H9 (cell line): ENCODE measurements around the gene ADCK2. TPM values are rescaled to one million over a fixed set of nuclear protein-coding genes. Genes with fewer than 3 reads are reported as not detected.
"Not testable (repeated sequence)": the region's sequence is repeated elsewhere in the genome, so short reads cannot be mapped to it uniquely, and the experiment has no call there.

Experiments
- DNase-seq: peaks from one replicate; pipeline ENCODE4 v3.0.0-alpha.2; 2017
- H2AFZ ChIP-seq: one replicate; pipeline ENCODE4 v1.6.1; 2013; ENCODE audit warnings: mild to moderate bottlenecking, low read length, control low read depth, moderate library complexity
- H2AK5ac ChIP-seq: 2 replicates; pipeline ENCODE4 v1.6.1; 2013; ENCODE audit warnings: low read length, control low read depth, mixed read lengths; ENCODE audit not compliant: insufficient read length
- H2BK120ac ChIP-seq: one replicate; pipeline ENCODE4 v1.6.1; 2013; ENCODE audit warnings: low read depth, mild to moderate bottlenecking, low read length, control low read depth, inconsistent platforms; ENCODE audit not compliant: poor library complexity, severe bottlenecking
- H2BK12ac ChIP-seq: 2 replicates; pipeline ENCODE4 v1.6.1; 2013; ENCODE audit warnings: low read length, control low read depth, mixed read lengths, low read depth; ENCODE audit not compliant: insufficient read length
- H2BK15ac ChIP-seq: 2 replicates; pipeline ENCODE4 v1.6.1; 2013; ENCODE audit warnings: low read depth, low read length, control low read depth
- H2BK20ac ChIP-seq: one replicate; pipeline ENCODE4 v1.6.1; 2013; ENCODE audit warnings: low read depth, mild to moderate bottlenecking, low read length, control low read depth, inconsistent platforms; ENCODE audit not compliant: poor library complexity, severe bottlenecking
- H2BK5ac ChIP-seq: 2 replicates; pipeline ENCODE4 v1.6.1; 2013; ENCODE audit warnings: low read length, control low read depth, mixed read lengths; ENCODE audit not compliant: insufficient read length
- H3K14ac ChIP-seq: 2 replicates; pipeline ENCODE4 v1.6.1; 2013; ENCODE audit warnings: low read length, control low read depth; ENCODE audit not compliant: insufficient read depth
- H3K18ac ChIP-seq: 2 replicates; pipeline ENCODE4 v1.6.1; 2013; ENCODE audit warnings: low read depth, mild to moderate bottlenecking, mixed read lengths, low read length, control low read depth; ENCODE audit not compliant: insufficient read length
- H3K23ac ChIP-seq: 2 replicates; pipeline ENCODE4 v1.6.1; 2013; ENCODE audit warnings: low read length, control low read depth, mixed read lengths, low read depth; ENCODE audit not compliant: insufficient read length
- H3K23me2 ChIP-seq: 2 replicates; pipeline ENCODE4 v1.6.1; 2013; ENCODE audit warnings: low read depth, mild to moderate bottlenecking, mixed read lengths, low read length, control low read depth; ENCODE audit not compliant: insufficient read length, poor library complexity, severe bottlenecking
- H3K27ac ChIP-seq: 2 replicates; pipeline ENCODE4 v1.5.1; 2013; ENCODE audit warnings: low read length, control low read depth, mixed read lengths, low read depth; ENCODE audit not compliant: insufficient read length
- H3K27me3 ChIP-seq: 2 replicates; pipeline ENCODE4 v1.6.1; 2013; ENCODE audit warnings: low read length, control low read depth, inconsistent platforms; ENCODE audit not compliant: insufficient read depth
- H3K4ac ChIP-seq: 2 replicates; pipeline ENCODE4 v1.6.1; 2013; ENCODE audit warnings: low read depth, mild to moderate bottlenecking, control low read depth, inconsistent platforms, low read length, moderate library complexity
- H3K4me1 ChIP-seq: 2 replicates; pipeline ENCODE4 v1.6.1; 2013; ENCODE audit warnings: low read length, control low read depth, inconsistent platforms; ENCODE audit not compliant: insufficient read depth
- H3K4me2 ChIP-seq: 2 replicates; pipeline ENCODE4 v1.6.1; 2013; ENCODE audit warnings: low read length, control low read depth, mixed read lengths; ENCODE audit not compliant: insufficient read length, insufficient read depth
- H3K56ac ChIP-seq: 2 replicates; pipeline ENCODE4 v1.6.1; 2013; ENCODE audit warnings: low read depth, mild to moderate bottlenecking, mixed read lengths, low read length, control low read depth; ENCODE audit not compliant: insufficient read length
- H3K79me1 ChIP-seq: 2 replicates; pipeline ENCODE4 v1.6.1; 2013; ENCODE audit warnings: low read depth, mild to moderate bottlenecking, moderate library complexity, low read length, control low read depth, inconsistent platforms; ENCODE audit not compliant: insufficient read depth, poor library complexity, severe bottlenecking
- H3K79me2 ChIP-seq: 2 replicates; pipeline ENCODE4 v1.6.1; 2013; ENCODE audit warnings: low read length, control low read depth, inconsistent platforms; ENCODE audit not compliant: insufficient read depth
- H3K9ac ChIP-seq: 2 replicates; pipeline ENCODE4 v1.6.1; 2013; ENCODE audit warnings: low read length, control low read depth, mixed read lengths; ENCODE audit not compliant: insufficient read length; ENCODE audit errors: extremely low read depth
- H3K9me3 ChIP-seq: one replicate; pipeline ENCODE4 v1.6.1; 2013; ENCODE audit warnings: low read depth, low read length, inconsistent platforms; ENCODE audit not compliant: control insufficient read depth
- H3T11ph ChIP-seq: one replicate; pipeline ENCODE4 v1.6.1; 2013; ENCODE audit warnings: mild to moderate bottlenecking, low read length, control low read depth, inconsistent platforms
- H4K20me1 ChIP-seq: one replicate; pipeline ENCODE4 v1.6.1; 2013; ENCODE audit not compliant: control insufficient read depth, insufficient read length, insufficient read depth
- H4K5ac ChIP-seq: 2 replicates; pipeline ENCODE4 v1.6.1; 2013; ENCODE audit warnings: low read depth, mild to moderate bottlenecking, mixed read lengths, low read length, control low read depth; ENCODE audit not compliant: insufficient read length
- H4K8ac ChIP-seq: replicated peaks from 2 replicates; pipeline ENCODE4 v1.6.1; 2013; ENCODE audit warnings: low read length, control low read depth, mixed read lengths, low read depth; ENCODE audit not compliant: insufficient read length
- H4K91ac ChIP-seq: 2 replicates; pipeline ENCODE4 v1.6.1; 2013; ENCODE audit warnings: low read depth, mild to moderate bottlenecking, moderate library complexity, mixed read lengths, low read length, control low read depth; ENCODE audit not compliant: insufficient read length
- H3K27ac Mint-ChIP-seq, 3 experiments: 2 replicates in 2 of 3; 3 replicates in 1 of 3; pipeline ENCODE4 v1.8.0; 2020 to 2021; ENCODE audit warnings: mixed read lengths in 3 of 3, mild to moderate bottlenecking in 1 of 3, moderate library complexity in 1 of 3
- H3K27me3 Mint-ChIP-seq: 2 replicates; pipeline ENCODE4 v1.8.0; 2021; ENCODE audit warnings: low read depth, mild to moderate bottlenecking, moderate library complexity, mixed read lengths
- H3K36me3 Mint-ChIP-seq, 3 experiments: 2 replicates in 2 of 3; 3 replicates in 1 of 3; pipeline ENCODE4 v1.8.0; 2020 to 2021; ENCODE audit warnings: low read depth in 3 of 3, mixed read lengths in 3 of 3; ENCODE audit not compliant: insufficient read depth in 1 of 3
- H3K4me1 Mint-ChIP-seq, 2 experiments: 2 replicates each; pipeline ENCODE4 v1.8.0; 2020; ENCODE audit warnings: mixed read lengths in 2 of 2
- H3K4me3 Mint-ChIP-seq, 2 experiments: 2 replicates in 1 of 2; 3 replicates in 1 of 2; pipeline ENCODE4 v1.8.0; 2020 to 2021; ENCODE audit warnings: mild to moderate bottlenecking in 2 of 2, mixed read lengths in 2 of 2, moderate library complexity in 1 of 2
- H3K9me3 Mint-ChIP-seq, 2 experiments: 2 replicates in 1 of 2; 3 replicates in 1 of 2; pipeline ENCODE4 v1.8.0; 2020; ENCODE audit warnings: mild to moderate bottlenecking in 2 of 2, mixed read lengths in 2 of 2, moderate library complexity in 1 of 2
- WGBS: extraction: QIAGEN DNeasy Blood & Tissue Kit; methylation state at CpG from one replicate; pipeline ENCODE4 v1.1.7; 2013; ENCODE audit warnings: missing lambda C conversion rate, low lambda C conversion rate, mixed read lengths; ENCODE audit not compliant: insufficient read length; ENCODE audit errors: extremely low coverage; 5-methylcytosine and 5-hydroxymethylcytosine counted together
- total RNA-seq: library from RNA; stranded (reverse); gene quantifications from 2 replicates; pipeline ENCODE4 v1.2.1, GENCODE V29; 2021
- TF ChIP-seq, protein P1 (sequence below): fragments of 200-600 bp; sonication (generic); conservative IDR thresholded peaks from 3 replicates; pipeline ENCODE4 v1.8.0; 2021; ENCODE audit warnings: antibody characterized with exemption, mild to moderate bottlenecking

Gene ADCK2
- total RNA-seq, 1 experiment from 2014 or later: 12.4 TPM

GRCh38 chr7:140707132-140707531 lies 34.4 kb downstream of the ADCK2 start:
- Histone ChIP-seq H3K23ac (no peak overlapping the region), H4K91ac (no peak overlapping the region), H3K4ac (no peak overlapping the region), H3K23me2 (no peaks in the 10 kb centered on the region), H3K4me2 (no peak overlapping the region), H2BK12ac (no peak overlapping the region), H3K27ac (no peak overlapping the region), H2BK120ac (no peak overlapping the region), H4K5ac (no peak overlapping the region), H3K79me2 (0 out of 2 replicates have a peak, but pooled peaks cover 2% of the 10 kb centered on the region), H3T11ph (no peak overlapping the region), H3K9ac (no peak overlapping the region), H4K8ac (no peak overlapping the region), H3K27me3 (no peaks in the 10 kb centered on the region), H3K4me1 (no peaks in the 10 kb centered on the region), H2BK5ac (no peak overlapping the region), H2AK5ac (no peak overlapping the region), H4K20me1 (no peaks in the 10 kb centered on the region), H3K14ac (no peak overlapping the region), H3K9me3 (no peaks in the 10 kb centered on the region), H3K18ac (no peak overlapping the region), H3K56ac (no peak overlapping the region), H3K79me1 (no peaks in the 10 kb centered on the region), H2AFZ (no peak overlapping the region), H2BK20ac (no peak overlapping the region), H2BK15ac (no peak overlapping the region)
- no peak for DNase-seq
- Mint-ChIP-seq H3K27ac (no peak overlapping the region), H3K36me3 (peaks cover 12 to 46% (median 38%) of the 10 kb centered on the region in 3 experiments), H3K4me1 (no peaks in the 10 kb centered on the region), H3K4me3 (no peak overlapping the region), H3K9me3 (peaks cover 7 to 8% of the 10 kb centered on the region in 2 experiments; a peak in 4 of 5 replicates), H3K27me3 (peaks cover 1% of the 10 kb centered on the region; the same call in 1 of the 2 replicates)
- WGBS: no CpG with 5 or more reads among the region's 5 CpGs
- TF ChIP-seq, protein P1, sequence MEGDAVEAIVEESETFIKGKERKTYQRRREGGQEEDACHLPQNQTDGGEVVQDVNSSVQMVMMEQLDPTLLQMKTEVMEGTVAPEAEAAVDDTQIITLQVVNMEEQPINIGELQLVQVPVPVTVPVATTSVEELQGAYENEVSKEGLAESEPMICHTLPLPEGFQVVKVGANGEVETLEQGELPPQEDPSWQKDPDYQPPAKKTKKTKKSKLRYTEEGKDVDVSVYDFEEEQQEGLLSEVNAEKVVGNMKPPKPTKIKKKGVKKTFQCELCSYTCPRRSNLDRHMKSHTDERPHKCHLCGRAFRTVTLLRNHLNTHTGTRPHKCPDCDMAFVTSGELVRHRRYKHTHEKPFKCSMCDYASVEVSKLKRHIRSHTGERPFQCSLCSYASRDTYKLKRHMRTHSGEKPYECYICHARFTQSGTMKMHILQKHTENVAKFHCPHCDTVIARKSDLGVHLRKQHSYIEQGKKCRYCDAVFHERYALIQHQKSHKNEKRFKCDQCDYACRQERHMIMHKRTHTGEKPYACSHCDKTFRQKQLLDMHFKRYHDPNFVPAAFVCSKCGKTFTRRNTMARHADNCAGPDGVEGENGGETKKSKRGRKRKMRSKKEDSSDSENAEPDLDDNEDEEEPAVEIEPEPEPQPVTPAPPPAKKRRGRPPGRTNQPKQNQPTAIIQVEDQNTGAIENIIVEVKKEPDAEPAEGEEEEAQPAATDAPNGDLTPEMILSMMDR: no peak

DNA sequence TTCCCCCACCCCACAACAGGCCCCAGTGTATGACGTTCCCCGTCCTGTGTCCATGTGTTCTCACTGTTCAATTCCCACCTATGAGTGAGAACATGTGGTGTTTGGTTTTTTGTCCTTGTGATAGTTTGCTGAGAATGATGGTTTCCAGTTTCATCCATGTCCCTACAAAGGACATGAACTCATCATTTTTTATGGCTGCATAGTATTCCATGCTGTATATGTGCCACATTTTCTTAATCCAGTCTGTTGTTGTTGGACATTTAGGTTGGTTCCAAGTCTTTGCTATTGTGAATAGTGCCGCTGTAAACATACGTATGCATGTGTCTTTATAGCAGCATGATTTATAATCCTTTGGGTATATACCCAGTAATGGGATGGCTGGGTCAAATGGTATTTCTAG lies 36.0 kb downstream of the ADCK2 start:
- H3K56ac ChIP-seq, H3K18ac ChIP-seq, H4K91ac ChIP-seq, H3K9ac ChIP-seq, H2BK120ac ChIP-seq, H2AFZ ChIP-seq, DNase-seq, H2AK5ac ChIP-seq, H3K27me3 ChIP-seq, H3K27ac ChIP-seq, H3T11ph ChIP-seq, H2BK20ac ChIP-seq, H4K8ac ChIP-seq, H3K23me2 ChIP-seq, H2BK15ac ChIP-seq, H3K27me3 Mint-ChIP-seq, H3K79me1 ChIP-seq, H3K14ac ChIP-seq, H2BK5ac ChIP-seq, H4K20me1 ChIP-seq, H4K5ac ChIP-seq, H3K4me3 Mint-ChIP-seq, H3K23ac ChIP-seq, H3K27ac Mint-ChIP-seq, H3K4me1 ChIP-seq, H2BK12ac ChIP-seq, H3K4me2 ChIP-seq, H3K79me2 ChIP-seq, H3K9me3 ChIP-seq, H3K4me1 Mint-ChIP-seq, H3K4ac ChIP-seq: not testable (repeated sequence)
- H3K9me3 Mint-ChIP-seq: peaks cover 15 to 17% of the 10 kb centered on the region in 2 experiments
- peaks cover 14 to 46% (median 27%) of the 10 kb centered on the region in 3 experiments for H3K36me3 Mint-ChIP-seq
- no CpG with 5 or more reads among the region's 4 CpGs for WGBS
